PC-9 (cell line): ENCODE data around the gene KIDINS220. TPM values are rescaled to one million over a fixed set of nuclear protein-coding genes. Genes with fewer than 3 reads are reported as not detected.

ENCODE experiments used
- BruUV-seq: library from RNA; stranded (reverse); fragments of 400-500 nt; replicated peaks from 2 replicates; lab custom pipeline; 2021; lab: Mats Ljungman, UMichigan
- CTCF ChIA-PET: fragments of 300-600 bp; sonication (Branson Sonifier 250); formaldehyde crosslinking; loops from one replicate; lab custom pipeline; 2022; ENCODE audit warnings: antibody characterized with exemption; lab: Charles Lee
- POLR2A ChIA-PET: fragments of 300-600 bp; sonication (Branson Sonifier 250); formaldehyde crosslinking; loops from one replicate; lab custom pipeline; 2022; ENCODE audit warnings: antibody characterized with exemption; ENCODE audit not compliant: unreplicated experiment; lab: Charles Lee
- DNase-seq, 2 experiments: peaks; one replicate each; pipeline versions ENCODE4 v3.0.0 to v3.0.0-alpha.2; 2015 to 2022; ENCODE audit warnings: mixed read lengths in 1 of 2
- H2AFZ ChIP-seq: fragments of 200-600 bp; sonication (generic); 2 replicates; pipeline ENCODE4 v1.8.1; 2017; ENCODE audit warnings: antibody characterized with exemption
- H3F3A ChIP-seq: fragments of 200-600 bp; sonication (generic); 2 replicates; pipeline ENCODE4 v1.8.1; 2017; ENCODE audit warnings: antibody characterized with exemption, mild to moderate bottlenecking, low read depth; ENCODE audit not compliant: insufficient read depth
- H3K27ac ChIP-seq: fragments of 200-600 bp; sonication (generic); 2 replicates; pipeline ENCODE4 v1.6.1; 2016; ENCODE audit warnings: mixed run types
- H3K27me3 ChIP-seq: fragments of 200-600 bp; sonication (generic); 2 replicates; pipeline ENCODE4 v1.6.1; 2016; ENCODE audit warnings: low read depth, mixed run types; ENCODE audit not compliant: insufficient read depth
- H3K36me3 ChIP-seq: fragments of 200-600 bp; sonication (generic); 2 replicates; pipeline ENCODE4 v1.6.1; 2016; ENCODE audit warnings: low read depth, mixed run types
- H3K4me1 ChIP-seq: fragments of 200-600 bp; sonication (generic); replicated peaks from 2 replicates; pipeline ENCODE4 v1.6.1; 2016; ENCODE audit warnings: mixed run types; ENCODE audit not compliant: insufficient read depth
- H3K4me2 ChIP-seq: fragments of 200-600 bp; sonication (generic); 2 replicates; pipeline ENCODE4 v1.6.1; 2017; ENCODE audit warnings: mixed run types
- H3K4me3 ChIP-seq: fragments of 200-600 bp; sonication (generic); 2 replicates; pipeline ENCODE4 v1.6.1; 2016; ENCODE audit warnings: mixed run types
- H3K79me2 ChIP-seq: fragments of 200-600 bp; sonication (generic); 2 replicates; pipeline ENCODE4 v1.6.1; 2017; ENCODE audit warnings: low read depth, mixed run types
- H3K9me2 ChIP-seq: fragments of 200-600 bp; sonication (generic); 2 replicates; pipeline ENCODE4 v1.8.1; 2017; ENCODE audit warnings: mild to moderate bottlenecking; ENCODE audit not compliant: insufficient read depth
- H3K9me3 ChIP-seq: fragments of 200-600 bp; sonication (generic); 2 replicates; pipeline ENCODE4 v1.8.1; 2016; ENCODE audit warnings: low read depth; ENCODE audit not compliant: insufficient read depth
- H4K20me1 ChIP-seq: fragments of 200-600 bp; sonication (generic); 2 replicates; pipeline ENCODE4 v1.8.1; 2017; ENCODE audit not compliant: insufficient read depth
- EZH2 ChIP-seq: fragments of 200-600 bp; sonication (generic); IDR thresholded peaks from 2 replicates; pipeline ENCODE4 v1.8.0; 2017; ENCODE audit warnings: antibody characterized with exemption, low read depth
- intact Hi-C: fragments of 100-400 bp; cut with micrococcal nuclease; formaldehyde crosslinking; loops from one replicate; pipeline ENCODE4 v1.10.0; 2022; ENCODE audit not compliant: unreplicated experiment
- total RNA-seq: library from RNA; stranded (reverse); gene quantifications from 2 replicates; pipeline ENCODE4 v1.2.3, GENCODE V29; 2021
- TF ChIP-seq, protein P1 (sequence below): fragments of 200-600 bp; sonication (generic); conservative IDR thresholded peaks from 2 replicates; pipeline ENCODE4 v1.6.1; 2017; ENCODE audit warnings: mixed run types, antibody characterized with exemption, mild to moderate bottlenecking, moderate library complexity

Gene KIDINS220
- total RNA-seq, 1 experiment from 2014 or later = 13.9 TPM

DNA sequence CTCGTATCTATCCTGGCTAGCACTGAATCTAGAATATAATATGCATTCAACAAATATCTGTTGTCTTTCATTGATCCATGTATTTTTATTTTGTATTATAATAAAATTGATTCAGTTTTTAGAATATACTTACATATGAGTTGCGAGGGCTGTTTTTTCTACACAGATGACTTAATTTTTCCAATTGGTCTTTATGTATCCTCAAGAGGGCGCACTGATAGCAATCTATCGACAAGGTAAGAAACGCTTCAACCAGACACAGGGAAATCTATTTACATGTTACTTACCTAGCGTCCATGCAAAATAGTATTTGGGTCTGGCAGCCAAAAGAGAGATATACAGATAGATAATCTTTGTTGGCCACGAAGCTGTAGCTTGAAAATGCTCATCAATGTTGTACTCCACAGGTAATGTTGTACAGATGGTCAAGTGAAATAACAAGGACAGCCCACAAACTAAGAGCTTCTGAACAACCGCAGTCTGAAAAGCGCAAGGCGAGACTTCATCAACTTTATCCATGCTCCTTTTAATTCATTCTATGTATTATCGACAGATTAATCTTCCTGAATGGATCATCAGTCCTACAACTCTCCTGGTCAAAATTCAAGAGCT, 35.5 kb upstream of the KIDINS220 start:
- intact Hi-C loops = loop anchor here (1.0 to 10.0 kb wide), 3 partner anchors 132 to 266 kb away; partner anchors contain the start of gene MBOAT2
- Histone ChIP-seq H3K27ac (no peak overlapping the region), H2AFZ (no peak overlapping the region), H3K4me1 (no peaks in the 10 kb centered on the region), H3K27me3 (no peaks in the 10 kb centered on the region), H3K36me3 (peaks cover 32% of the 10 kb centered on the region), H3K9me3 (no peaks in the 10 kb centered on the region), H4K20me1 (no peaks in the 10 kb centered on the region), H3K4me3 (no peak overlapping the region), H3K4me2 (no peak overlapping the region), H3K79me2 (no peaks in the 10 kb centered on the region), H3K9me2 (no peaks in the 10 kb centered on the region), H3F3A (no peaks in the 10 kb centered on the region; the same call in 1 of the 2 replicates)
- BruUV-seq = no TSS peak
- ChIA-PET CTCF (interaction anchor here (0.6 to 1.0 kb wide), 2 partner anchors 265 to 268 kb away, joined by 4 to 17 read pairs; no protein-coding TSS in a partner anchor), POLR2A (interaction anchor here (0.7 kb wide), 1 partner anchor 75 kb away, joined by 3 read pairs; no protein-coding TSS in a partner anchor)
- TF ChIP-seq, protein P1, sequence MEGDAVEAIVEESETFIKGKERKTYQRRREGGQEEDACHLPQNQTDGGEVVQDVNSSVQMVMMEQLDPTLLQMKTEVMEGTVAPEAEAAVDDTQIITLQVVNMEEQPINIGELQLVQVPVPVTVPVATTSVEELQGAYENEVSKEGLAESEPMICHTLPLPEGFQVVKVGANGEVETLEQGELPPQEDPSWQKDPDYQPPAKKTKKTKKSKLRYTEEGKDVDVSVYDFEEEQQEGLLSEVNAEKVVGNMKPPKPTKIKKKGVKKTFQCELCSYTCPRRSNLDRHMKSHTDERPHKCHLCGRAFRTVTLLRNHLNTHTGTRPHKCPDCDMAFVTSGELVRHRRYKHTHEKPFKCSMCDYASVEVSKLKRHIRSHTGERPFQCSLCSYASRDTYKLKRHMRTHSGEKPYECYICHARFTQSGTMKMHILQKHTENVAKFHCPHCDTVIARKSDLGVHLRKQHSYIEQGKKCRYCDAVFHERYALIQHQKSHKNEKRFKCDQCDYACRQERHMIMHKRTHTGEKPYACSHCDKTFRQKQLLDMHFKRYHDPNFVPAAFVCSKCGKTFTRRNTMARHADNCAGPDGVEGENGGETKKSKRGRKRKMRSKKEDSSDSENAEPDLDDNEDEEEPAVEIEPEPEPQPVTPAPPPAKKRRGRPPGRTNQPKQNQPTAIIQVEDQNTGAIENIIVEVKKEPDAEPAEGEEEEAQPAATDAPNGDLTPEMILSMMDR = peak; percentile 82
- no peak for TF ChIP-seq EZH2
- peak; percentile 2 to 56 for DNase-seq

DNA sequence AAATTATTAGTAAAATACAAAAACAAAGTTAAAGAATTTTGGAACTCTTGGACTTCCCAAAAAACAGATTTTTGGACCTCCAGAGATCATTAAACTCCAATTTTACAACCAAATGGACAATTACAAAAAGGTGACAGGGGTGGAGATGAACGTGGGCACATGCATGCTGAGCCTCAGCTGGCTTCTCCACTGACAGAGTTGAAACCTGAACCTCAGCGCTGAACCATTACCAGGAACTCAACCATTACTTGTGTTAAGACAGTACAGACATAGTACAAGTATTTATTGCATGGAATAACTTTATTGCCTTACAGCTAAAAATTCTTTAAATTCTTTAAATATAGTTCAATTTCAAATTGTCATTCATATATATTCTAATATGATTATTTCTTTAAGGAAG, 33.0 kb upstream of the KIDINS220 start:
- Histone ChIP-seq H3K79me2 (no peaks in the 10 kb centered on the region), H4K20me1 (no peaks in the 10 kb centered on the region), H3K9me3 (no peaks in the 10 kb centered on the region), H3K4me3 (no peak overlapping the region), H3K27ac (no peak overlapping the region), H3K27me3 (no peaks in the 10 kb centered on the region), H2AFZ (no peak overlapping the region), H3F3A (no peaks in the 10 kb centered on the region; the same call in 1 of the 2 replicates), H3K4me1 (no peaks in the 10 kb centered on the region), H3K36me3 (peaks cover 28% of the 10 kb centered on the region), H3K9me2 (no peaks in the 10 kb centered on the region), H3K4me2 (no peak overlapping the region)
- TF ChIP-seq EZH2 = no peak
- TF ChIP-seq, protein P1 = no peak
- CTCF ChIA-PET = no interaction called here
- BruUV-seq = no TSS peak
- POLR2A ChIA-PET = no interaction called here
- no peak for DNase-seq
- intact Hi-C loops = loop anchor here (10.0 kb wide), 1 partner anchor 134 kb away; the partner anchor contains the start of gene MBOAT2

DNA sequence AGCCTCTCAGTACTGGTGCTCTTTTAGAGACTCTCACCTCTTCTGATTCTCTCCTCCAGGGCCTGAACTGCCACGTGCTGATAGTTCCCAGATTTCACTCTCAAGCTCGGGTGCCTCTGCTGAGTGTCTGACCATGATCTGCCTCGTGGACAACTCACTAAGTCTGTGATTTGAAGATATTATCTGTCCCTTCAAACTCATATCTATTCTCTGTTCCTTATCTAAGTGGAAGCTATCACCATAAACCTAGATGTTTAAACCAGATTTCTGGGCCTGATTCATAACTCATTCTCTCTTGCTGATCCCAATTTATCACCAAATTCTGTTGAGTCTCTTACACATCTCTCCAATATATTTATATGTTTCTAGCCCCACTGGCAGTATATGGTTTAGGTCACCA, 29.9 kb upstream of the KIDINS220 start:
- H3K9me3 ChIP-seq = no peaks in the 10 kb centered on the region
- H3K79me2 ChIP-seq = no peaks in the 10 kb centered on the region
- no peaks in the 10 kb centered on the region for H4K20me1 ChIP-seq
- no peak overlapping the region for H3K4me2 ChIP-seq
- no peak overlapping the region for H3K27ac ChIP-seq
- H3K9me2 ChIP-seq = no peaks in the 10 kb centered on the region
- ChIA-PET CTCF (no interaction called here), POLR2A (no interaction called here)
- intact Hi-C loops = no loop called here
- H3K27me3 ChIP-seq = no peaks in the 10 kb centered on the region
- H2AFZ ChIP-seq = no peak overlapping the region
- DNase-seq = no peak
- no TSS peak for BruUV-seq
- H3F3A ChIP-seq = no peaks in the 10 kb centered on the region; the same call in 1 of the 2 replicates
- H3K36me3 ChIP-seq = peaks cover 32% of the 10 kb centered on the region
- TF ChIP-seq EZH2 = no peak
- TF ChIP-seq, protein P1 = no peak
- no peak overlapping the region for H3K4me3 ChIP-seq
- no peaks in the 10 kb centered on the region for H3K4me1 ChIP-seq
